Measurements from ENCODE around the gene GATAD2B. TPM values are rescaled to one million over a fixed set of nuclear protein-coding genes. Genes with fewer than 3 reads are reported as not detected.

GATAD2B gene
- total and polyA plus RNA-seq, 9 donors, result 11.2 to 73.0 (median 55.8) TPM

GRCh38 chr1:153818876-153819275, 103.9 kb downstream of the GATAD2B start:
- Histone ChIP-seq H3K27ac (no peak overlapping the region), H3K27me3 (no peaks in the 10 kb centered on the region), H3K4me1 (ENCODE audit: insufficient read depth) (no peaks in the 10 kb centered on the region), H3K36me3 (no peaks in the 10 kb centered on the region), H3K9me3 (no peaks in the 10 kb centered on the region), H3K4me3 (no peak overlapping the region)
- 73 to 78% (median 75%) methylated on average over 2 of the region's 2 CpGs for WGBS, 3 donors
- intact Hi-C loops (cut with DNase I), result no loop called here
- TF ChIP-seq EP300 (IDR thresholded peaks at IDR 0.05) (no peak), CTCF (IDR thresholded peaks at IDR 0.05) (no peak), POLR2A (IDR thresholded peaks at IDR 0.05) (no peak)
- no peak for DNase-seq

- Histone ChIP-seq H3K27ac (no peak overlapping the region), H3K9me3 (no peaks in the 10 kb centered on the region), H3K27me3 (no peaks in the 10 kb centered on the region), H3K4me1 (ENCODE audit: insufficient read depth) (no peaks in the 10 kb centered on the region), H3K4me3 (no peak overlapping the region), H3K36me3 (no peaks in the 10 kb centered on the region)
- TF ChIP-seq CTCF (IDR thresholded peaks at IDR 0.05) (no peak), EP300 (IDR thresholded peaks at IDR 0.05) (no peak), POLR2A (IDR thresholded peaks at IDR 0.05) (no peak)
- DNase-seq, result no peak
- intact Hi-C loops (cut with DNase I), result no loop called here
- 71 to 81% (median 76%) methylated on average over 13 of the region's 13 CpGs for WGBS, 3 donors
Measured at GRCh38 chr1:153816283-153816889, 106.4 kb downstream of the GATAD2B start.

- Histone ChIP-seq H3K27ac (no peak overlapping the region), H3K4me3 (no peak overlapping the region), H3K27me3 (no peaks in the 10 kb centered on the region), H3K9me3 (no peaks in the 10 kb centered on the region), H3K4me1 (ENCODE audit: insufficient read depth) (no peaks in the 10 kb centered on the region), H3K36me3 (no peaks in the 10 kb centered on the region)
- no peak for DNase-seq
- TF ChIP-seq CTCF (IDR thresholded peaks at IDR 0.05) (no peak), POLR2A (IDR thresholded peaks at IDR 0.05) (no peak), EP300 (IDR thresholded peaks at IDR 0.05) (no peak)
- WGBS, 3 donors, result 80 to 85% (median 83%) methylated on average over 11 of the region's 11 CpGs
- intact Hi-C loops (cut with DNase I), result no loop called here
Measured at GRCh38 chr1:153805886-153806719, 116.7 kb downstream of the GATAD2B start.

GRCh38 chr1:153805042-153805745, 117.6 kb downstream of the GATAD2B start:
- no peak for DNase-seq
- Histone ChIP-seq H3K4me3 (no peak overlapping the region), H3K9me3 (no peaks in the 10 kb centered on the region), H3K4me1 (ENCODE audit: insufficient read depth) (no peaks in the 10 kb centered on the region), H3K27ac (no peak overlapping the region), H3K36me3 (no peaks in the 10 kb centered on the region), H3K27me3 (no peaks in the 10 kb centered on the region)
- intact Hi-C loops (cut with DNase I), result no loop called here
- WGBS, 3 donors, result 71 to 79% (median 77%) methylated on average over 5 of the region's 5 CpGs
- no peak for TF ChIP-seq POLR2A (IDR thresholded peaks at IDR 0.05)
- TF ChIP-seq CTCF (IDR thresholded peaks at IDR 0.05), result no peak
- TF ChIP-seq EP300 (IDR thresholded peaks at IDR 0.05), result no peak

Measured in ovary (tissue), 9 donors.